Cardiac muscle cell (in vitro differentiated cells and primary cell): ENCODE data around the gene VWA8. TPM values are rescaled to one million over a fixed set of nuclear protein-coding genes. Genes with fewer than 3 reads are reported as not detected.

ENCODE experiments used
- DNase-seq, 2 donors: peaks; one replicate each; pipeline versions ENCODE4 v3.0.0 to v3.0.0-alpha.2; 2010 to 2017; ENCODE audit warnings: low read depth in 1 of 2, low spot score in 1 of 2
- H3K27ac ChIP-seq: fragments of 200-600 bp; sonication (generic); 2 replicates; pipeline ENCODE4 v1.5.1; 2016
- H3K27me3 ChIP-seq: fragments of 200-600 bp; sonication (generic); 2 replicates; pipeline ENCODE4 v1.6.0; 2016; ENCODE audit warnings: control low read depth
- H3K36me3 ChIP-seq: fragments of 200-600 bp; sonication (generic); 2 replicates; pipeline ENCODE4 v1.5.1; 2016; ENCODE audit warnings: control low read depth
- H3K4me1 ChIP-seq: fragments of 200-600 bp; sonication (generic); 2 replicates; pipeline ENCODE4 v1.8.1; 2017; ENCODE audit warnings: low read depth, mild to moderate bottlenecking, mixed run types
- H3K4me3 ChIP-seq: fragments of 200-600 bp; sonication (generic); 2 replicates; pipeline ENCODE4 v1.5.1; 2016; ENCODE audit warnings: mild to moderate bottlenecking
- H3K9me3 ChIP-seq: fragments of 200-600 bp; sonication (generic); 2 replicates; pipeline ENCODE4 v1.5.1; 2017; ENCODE audit warnings: low read depth, mild to moderate bottlenecking, control low read depth
- CTCF ChIP-seq: IDR thresholded peaks from 2 replicates; pipeline ENCODE4 v1.5.1; 2012; ENCODE audit warnings: low read depth, mild to moderate bottlenecking, low read length
- polyA plus RNA-seq: library from polyadenylated mRNA; unstranded; fragments of >200 nt; fragmentation: Nextera tagmentation; extraction: Ambion mirVana; gene quantifications from 2 replicates; pipeline ENCODE4 v1.2.1, GENCODE V29; 2016
- total RNA-seq: library from RNA; depleted of rRNA; stranded (reverse); fragments of >200 nt; gene quantifications from 2 replicates; pipeline ENCODE4 v1.2.3, GENCODE V29; 2016

Gene VWA8
- total and polyA plus RNA-seq, 2 experiments from 2014 or later, result 9.4 to 22.9 TPM

GRCh38 chr13:41740479-41740878 is 220.4 kb downstream of the VWA8 start:
- H3K4me3 ChIP-seq, result no peak overlapping the region
- no peak for DNase-seq
- H3K27me3 ChIP-seq, result no peaks in the 10 kb centered on the region
- H3K36me3 ChIP-seq, result no peaks in the 10 kb centered on the region
- H3K27ac ChIP-seq, result no peak overlapping the region
- no peak for TF ChIP-seq CTCF
- H3K4me1 ChIP-seq, result no peaks in the 10 kb centered on the region
- no peaks in the 10 kb centered on the region for H3K9me3 ChIP-seq

DNA sequence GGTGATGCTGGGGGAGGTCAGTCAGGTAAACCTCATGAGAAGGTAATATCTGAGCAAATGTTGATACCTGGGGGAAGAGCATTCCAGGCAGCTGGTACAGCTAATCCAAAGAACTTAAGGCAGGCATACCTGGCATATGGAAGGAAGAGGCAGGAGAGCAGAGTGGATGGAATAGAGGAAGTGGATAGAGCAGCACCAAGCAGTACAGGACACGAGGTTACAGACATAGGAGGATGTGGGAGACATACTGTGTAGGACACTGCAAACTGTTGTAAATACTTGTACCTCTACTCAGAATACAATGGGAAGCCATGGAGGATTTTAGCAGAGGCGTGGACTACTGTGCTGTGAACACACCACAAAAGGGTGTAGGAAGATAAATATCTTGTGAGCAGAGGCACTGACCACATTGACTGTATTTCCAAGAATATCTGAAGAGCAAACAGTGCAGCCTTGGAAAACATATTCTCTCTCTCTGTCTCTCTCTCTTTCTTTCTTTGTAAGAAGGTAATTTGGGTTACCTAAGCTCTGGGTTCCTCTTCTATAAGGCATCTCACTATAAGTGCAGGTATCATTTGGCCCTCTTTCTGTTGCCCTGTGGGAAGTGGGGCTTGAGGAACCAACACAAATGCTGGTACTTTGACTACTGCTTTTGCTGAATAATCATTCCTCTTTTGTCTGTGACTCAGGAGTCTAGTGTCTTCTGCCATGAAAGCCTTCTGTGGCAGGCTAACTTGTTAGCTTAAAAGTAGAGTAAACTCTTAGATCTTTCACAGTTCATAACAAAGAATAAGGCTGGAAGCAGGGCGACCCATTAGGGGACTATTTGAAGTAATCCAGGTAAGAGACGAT is 238.0 kb downstream of the VWA8 start:
- Histone ChIP-seq H3K27me3 (no peaks in the 10 kb centered on the region), H3K4me1 (no peaks in the 10 kb centered on the region), H3K27ac (no peak overlapping the region), H3K9me3 (no peaks in the 10 kb centered on the region), H3K4me3 (no peak overlapping the region), H3K36me3 (peaks cover 21% of the 10 kb centered on the region)
- TF ChIP-seq CTCF, result no peak
- DNase-seq, result no peak

GRCh38 chr13:41720839-41721561 is 239.9 kb downstream of the VWA8 start:
- H3K27me3 ChIP-seq, result no peaks in the 10 kb centered on the region
- no peak for TF ChIP-seq CTCF

GRCh38 chr13:41716236-41716635 is 244.7 kb downstream of the VWA8 start:
- DNase-seq, result no peak
- Histone ChIP-seq H3K4me3 (no peak overlapping the region), H3K27me3 (no peaks in the 10 kb centered on the region), H3K4me1 (no peaks in the 10 kb centered on the region), H3K27ac (no peak overlapping the region), H3K36me3 (peaks cover 14% of the 10 kb centered on the region), H3K9me3 (no peaks in the 10 kb centered on the region)
- TF ChIP-seq CTCF, result no peak

More at GRCh38 chr13:41720839-41721561, 239.9 kb downstream of the VWA8 start:
- H3K4me3 ChIP-seq, result no peak overlapping the region
- H3K4me1 ChIP-seq, result no peaks in the 10 kb centered on the region
- H3K27ac ChIP-seq, result no peak overlapping the region
- no peaks in the 10 kb centered on the region for H3K9me3 ChIP-seq
- no peak for DNase-seq
- H3K36me3 ChIP-seq, result peaks cover 16% of the 10 kb centered on the region

DNA sequence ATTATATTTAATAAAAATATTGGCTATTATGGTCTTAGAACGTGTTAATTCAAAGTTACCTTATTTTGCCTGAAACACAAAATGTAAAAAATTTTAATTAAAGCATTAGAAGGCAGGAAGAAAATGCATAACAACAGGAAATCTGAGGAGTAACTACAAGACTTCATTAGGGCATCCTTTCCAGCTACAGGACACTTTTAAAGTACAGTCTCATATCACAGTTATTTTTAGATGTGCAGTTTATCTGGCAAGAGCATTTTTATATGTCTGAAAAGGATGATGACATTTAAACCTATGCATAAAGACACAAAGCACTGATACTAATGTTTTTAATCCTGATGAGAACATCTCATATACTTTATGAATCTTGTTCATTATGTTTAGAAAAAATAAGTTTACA is 247.5 kb downstream of the VWA8 start:
- Histone ChIP-seq H3K9me3 (no peaks in the 10 kb centered on the region), H3K27me3 (no peaks in the 10 kb centered on the region), H3K4me1 (no peaks in the 10 kb centered on the region), H3K4me3 (no peak overlapping the region), H3K27ac (no peak overlapping the region), H3K36me3 (no peaks in the 10 kb centered on the region)
- DNase-seq, result no peak
- no peak for TF ChIP-seq CTCF
